SK-N-MC (cell line): ENCODE results near the gene RNU1-3.
"Not testable (repeated sequence)": the region's sequence is repeated elsewhere in the genome, so short reads cannot be mapped to it uniquely, and the experiment has no call there.

ENCODE experiments used
- EZH2 ChIP-seq: fragments of 200-600 bp; sonication (generic); IDR thresholded peaks from one replicate; pipeline ENCODE4 v1.6.1; 2017; ENCODE audit warnings: antibody characterized with exemption
- POLR2AphosphoS5 ChIP-seq: IDR thresholded peaks from 2 replicates; pipeline ENCODE4 v1.6.1; 2012; ENCODE audit warnings: mild to moderate bottlenecking, low read depth, low read length, borderline replicate concordance

GRCh38 chr1:16712984-16713383 lies 46.2 kb upstream of the RNU1-3 start:
- not testable (repeated sequence) for TF ChIP-seq EZH2, POLR2AphosphoS5
